DLD1 (cell line): Measurements from ENCODE around the gene ATP1A3.
"Not testable (repeated sequence)": the region's sequence is repeated elsewhere in the genome, so short reads cannot be mapped to it uniquely, and the experiment has no call there.

Experiments used
- in situ Hi-C: cut with HindIII; loops from 2 replicates; pipeline ENCODE4 v1.10.0; 2017; ENCODE audit warnings: low sequenced_read_pairs

The ATP1A3 gene

DNA sequence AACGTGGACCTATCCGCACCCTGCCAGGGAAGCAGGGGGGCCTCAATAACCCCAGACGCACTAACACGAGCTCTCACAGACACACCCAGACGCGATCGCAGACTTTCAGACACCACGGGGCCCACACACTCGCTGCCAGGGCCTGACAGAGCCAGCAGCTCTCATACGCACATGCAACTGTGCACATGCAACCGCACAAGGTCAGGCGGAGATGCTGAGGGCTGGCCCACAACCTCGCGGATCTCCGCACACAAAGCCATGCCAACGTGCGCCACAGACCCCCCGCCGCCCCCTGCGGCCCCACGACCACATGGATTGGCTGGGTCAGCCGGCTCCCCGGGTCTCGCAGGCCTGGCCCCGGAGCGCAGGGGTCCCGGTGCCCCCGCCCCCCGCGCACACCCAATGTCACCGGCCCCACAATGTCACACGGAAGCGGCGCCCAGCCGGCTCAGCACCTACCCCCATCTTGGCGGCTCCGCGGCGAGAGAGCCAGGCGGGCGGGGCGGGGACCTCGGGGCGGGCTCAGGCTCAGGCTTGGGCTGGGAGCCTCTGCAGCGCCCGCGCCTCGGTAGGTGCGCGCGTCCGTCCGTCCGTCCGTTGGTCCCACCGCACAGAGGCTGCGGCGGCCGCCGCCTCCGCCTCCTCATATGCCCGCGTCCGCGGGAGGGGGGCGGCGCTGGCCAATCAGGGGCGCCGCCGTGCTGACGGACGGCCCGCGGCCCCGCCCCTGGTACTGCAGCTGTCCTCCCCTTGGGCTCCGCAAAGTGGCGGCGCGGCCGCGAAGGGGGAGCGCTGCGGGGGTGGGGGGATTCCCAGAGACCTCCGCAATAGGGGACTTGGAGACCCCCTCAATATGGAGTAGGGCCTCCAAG lies at the start of gene ATP1A3:
ATP1A3 (minus strand) TSS at position 619 of the 872 bp plus-strand sequence; CDS start at position 465, 154 bp downstream.
- in situ Hi-C loops, result no loop called here

GRCh38 chr19:42042455-42043170 lies 48.6 kb upstream of the ATP1A3 start:
- in situ Hi-C loops, result no loop called here

- in situ Hi-C loops, result not testable (repeated sequence)
These were observed 46.5 kb upstream of the ATP1A3 start for GRCh38 chr19:42040491-42040890.

- in situ Hi-C loops, result no loop called here
These were observed 46.0 kb upstream of the ATP1A3 start for GRCh38 chr19:42040031-42040430.

DNA sequence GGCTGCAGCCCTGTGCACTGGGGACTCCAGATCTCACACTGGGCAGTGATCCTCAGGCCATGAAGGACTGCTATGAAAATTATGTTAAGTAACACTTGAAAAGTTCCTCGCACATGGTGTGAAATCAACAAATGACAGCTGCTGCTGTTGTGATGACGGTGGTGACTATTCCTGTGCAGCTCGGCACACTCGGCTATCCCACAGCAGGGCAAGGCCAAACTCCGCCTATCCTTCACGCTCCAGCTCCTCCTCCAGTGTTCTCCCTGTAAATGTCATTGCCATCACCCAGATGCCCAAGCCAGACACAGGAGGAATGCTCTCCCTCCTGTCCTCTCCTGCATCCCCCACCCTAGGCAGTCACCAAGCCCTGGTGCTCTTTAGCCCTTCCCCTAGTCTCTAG lies 44.6 kb upstream of the ATP1A3 start:
- in situ Hi-C loops, result no loop called here

DNA sequence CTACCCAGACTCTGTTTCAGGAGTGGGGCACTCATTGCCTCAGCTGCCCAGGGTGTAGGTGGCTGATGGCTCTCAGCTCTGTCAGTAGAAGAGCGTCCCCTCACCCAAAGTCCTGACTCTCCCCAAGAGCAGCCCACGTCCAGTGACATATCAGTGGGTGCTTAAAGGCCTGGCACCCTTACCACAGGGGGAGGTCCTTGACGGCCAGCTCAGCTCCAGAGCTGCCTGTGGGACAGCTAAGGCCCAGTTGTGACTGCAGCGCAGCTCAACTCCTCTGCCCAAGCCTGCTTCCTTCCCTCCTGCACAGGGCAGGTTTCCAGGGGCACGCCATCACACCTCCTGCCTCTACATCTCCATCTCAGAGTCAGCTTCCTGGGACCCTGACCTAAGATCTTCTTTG lies 43.6 kb upstream of the ATP1A3 start:
- in situ Hi-C loops, result no loop called here

DNA sequence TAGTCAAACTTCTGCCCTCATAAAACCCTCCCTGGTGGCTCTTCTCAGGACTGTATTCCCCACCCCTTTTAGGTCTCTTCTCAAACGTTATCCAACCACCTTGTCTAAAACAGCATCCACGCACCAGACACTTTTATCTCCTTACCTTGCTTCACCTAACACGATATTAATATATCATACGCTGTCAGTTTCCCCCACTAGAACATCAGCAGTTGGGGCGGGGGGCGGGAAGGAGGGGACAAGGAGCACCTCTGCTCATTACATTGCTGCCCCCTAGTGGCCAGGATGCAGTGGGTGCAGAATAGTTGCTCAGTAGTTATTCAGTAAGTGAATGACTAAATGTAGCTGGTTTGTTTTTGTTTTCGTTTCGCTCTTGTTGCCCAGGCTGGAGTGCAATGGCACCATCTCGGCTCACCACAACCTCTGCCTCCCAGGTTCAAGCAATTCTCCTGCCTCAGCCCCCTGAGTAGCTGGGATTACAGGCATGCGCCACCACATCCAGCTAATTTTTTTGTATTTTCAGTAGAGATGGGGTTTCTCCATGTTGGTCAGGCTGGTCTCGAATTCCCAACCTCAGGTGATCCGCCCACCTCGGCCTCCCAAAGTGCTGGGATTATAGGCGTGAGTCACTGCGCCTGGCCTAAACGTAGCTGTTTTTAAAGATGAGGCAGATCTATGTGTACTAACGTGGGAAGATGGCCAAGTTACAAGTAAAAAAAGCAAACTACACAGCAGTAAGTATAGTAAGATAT lies 40.8 kb upstream of the ATP1A3 start:
- in situ Hi-C loops, result not testable (repeated sequence)

- in situ Hi-C loops, result no loop called here
These were observed 39.4 kb upstream of the ATP1A3 start for GRCh38 chr19:42033413-42033812.

GRCh38 chr19:42032431-42032830 lies 38.4 kb upstream of the ATP1A3 start:
- in situ Hi-C loops, result no loop called here

- in situ Hi-C loops, result no loop called here
These were observed 36.8 kb upstream of the ATP1A3 start for GRCh38 chr19:42030645-42031440.

DNA sequence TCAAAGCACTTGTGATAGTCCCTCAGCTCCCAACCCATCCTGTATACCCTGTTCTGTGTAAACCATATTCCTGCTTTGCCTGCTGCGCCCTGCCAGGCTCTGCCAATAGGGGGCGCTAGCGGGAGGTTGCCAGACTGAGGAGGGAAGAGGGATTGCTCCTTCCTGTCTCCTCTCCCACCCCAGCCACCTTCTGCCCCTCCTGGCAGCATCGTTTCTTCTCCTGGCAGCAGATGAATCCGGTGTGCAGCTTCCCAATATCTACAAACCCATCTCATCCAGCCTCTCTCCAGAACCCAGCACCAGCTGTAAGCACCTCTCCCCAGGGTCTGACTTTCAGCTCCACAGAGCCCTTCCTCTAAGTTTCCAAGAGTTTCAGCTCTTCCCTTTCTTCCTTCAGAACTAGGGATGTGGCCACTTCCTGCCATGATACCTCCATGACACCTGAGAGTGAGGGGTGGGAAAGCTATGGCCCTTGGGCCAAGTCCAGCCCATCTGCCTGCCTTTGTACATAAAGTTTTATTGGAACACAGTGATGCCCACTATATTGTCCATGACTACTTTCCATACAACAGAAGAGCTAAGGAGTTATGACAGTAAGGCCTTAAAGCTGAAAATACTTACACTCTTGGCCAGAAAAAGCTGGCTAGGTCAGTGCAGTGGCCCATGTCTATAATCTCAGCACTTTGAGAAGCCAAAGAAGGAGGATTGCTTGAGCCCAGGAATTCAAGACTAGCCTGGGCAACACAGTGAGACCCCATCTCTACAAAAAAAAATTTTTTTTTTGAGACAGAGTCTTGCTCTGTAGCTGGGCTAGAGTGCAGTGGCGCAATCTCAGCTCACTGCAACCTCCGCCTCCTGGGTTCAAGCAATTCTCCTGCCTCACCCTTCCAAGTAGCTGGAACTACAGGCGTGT lies 34.5 kb upstream of the ATP1A3 start:
- in situ Hi-C loops, result no loop called here

DNA sequence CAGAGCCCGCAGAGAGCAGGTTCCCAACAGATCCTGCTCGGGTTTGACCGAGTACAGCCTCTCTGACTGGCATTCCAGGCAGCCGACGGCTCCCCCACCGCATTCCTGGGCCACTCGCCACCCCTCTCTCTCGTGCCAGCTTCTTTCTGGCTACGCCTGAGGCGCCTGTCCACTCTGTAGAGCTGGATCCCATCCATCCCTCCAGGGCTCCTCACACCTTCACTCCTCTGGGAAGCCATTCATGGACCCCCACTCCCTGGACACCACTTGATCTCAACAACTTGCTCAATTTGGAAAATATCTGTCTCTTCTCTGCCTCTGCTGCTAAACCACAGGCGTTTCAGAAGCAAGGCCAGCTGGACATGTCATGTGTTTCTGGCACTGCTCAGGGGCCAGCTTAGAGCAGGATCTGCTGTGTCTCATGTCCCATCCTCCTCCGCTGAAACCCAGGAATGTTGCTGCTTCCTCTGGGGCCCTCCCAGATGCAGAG lies 30.6 kb upstream of the ATP1A3 start:
- in situ Hi-C loops, result no loop called here

DNA sequence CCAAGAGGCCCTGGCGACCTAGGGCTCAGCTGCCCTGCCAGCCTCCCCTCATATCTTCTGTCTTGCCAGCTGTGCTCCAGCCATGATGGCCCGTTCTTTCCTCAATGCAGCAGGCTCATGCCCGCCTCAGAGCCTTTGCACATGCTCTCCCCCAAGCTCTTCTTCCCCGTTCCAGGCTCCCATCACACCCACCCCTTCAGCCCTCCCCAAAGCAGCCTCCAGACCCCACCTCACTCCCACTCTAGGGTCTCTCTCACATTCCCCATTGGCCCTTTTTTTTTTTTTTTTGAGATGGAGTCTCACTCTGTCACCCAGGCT lies 29.9 kb upstream of the ATP1A3 start:
- in situ Hi-C loops, result no loop called here

DNA sequence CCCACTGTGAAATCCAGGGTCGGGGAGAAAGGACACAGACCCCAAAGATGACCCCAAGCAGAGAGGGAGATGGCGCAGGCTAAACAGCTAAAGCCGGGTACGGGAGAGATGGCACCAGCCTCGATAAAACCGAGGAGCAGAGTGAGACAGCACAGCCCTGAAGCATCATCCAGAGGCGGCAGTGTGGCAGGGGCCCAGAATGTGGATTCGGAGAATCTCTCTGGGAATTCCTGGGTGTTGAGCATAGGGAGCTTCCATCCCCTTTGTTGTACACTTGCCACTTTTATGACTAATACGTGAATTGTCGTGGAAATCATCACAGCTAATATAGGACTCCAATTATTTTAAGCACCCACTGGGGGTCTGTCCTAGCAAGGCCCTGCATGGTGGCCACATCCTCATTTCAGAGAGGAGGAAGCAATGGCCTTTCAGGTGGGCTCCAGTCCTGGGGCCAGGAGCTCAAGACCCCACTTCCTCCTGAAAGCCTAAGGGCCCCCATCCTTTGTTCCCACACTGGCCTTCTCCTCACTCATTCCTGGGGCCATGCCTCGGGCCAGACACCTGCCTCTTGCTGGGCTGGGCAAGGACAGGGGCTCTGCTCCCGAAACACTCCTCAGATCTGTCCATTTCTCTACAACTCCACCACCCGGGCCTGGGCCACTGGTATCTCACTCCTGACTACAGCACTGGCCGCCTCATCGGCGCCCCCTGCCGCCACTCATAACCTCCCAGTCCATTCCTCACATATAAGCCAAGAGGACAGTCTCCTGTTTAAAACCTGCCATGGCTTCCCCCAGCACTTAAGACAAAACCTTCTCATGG lies 29.3 kb upstream of the ATP1A3 start:
- in situ Hi-C loops, result no loop called here

DNA sequence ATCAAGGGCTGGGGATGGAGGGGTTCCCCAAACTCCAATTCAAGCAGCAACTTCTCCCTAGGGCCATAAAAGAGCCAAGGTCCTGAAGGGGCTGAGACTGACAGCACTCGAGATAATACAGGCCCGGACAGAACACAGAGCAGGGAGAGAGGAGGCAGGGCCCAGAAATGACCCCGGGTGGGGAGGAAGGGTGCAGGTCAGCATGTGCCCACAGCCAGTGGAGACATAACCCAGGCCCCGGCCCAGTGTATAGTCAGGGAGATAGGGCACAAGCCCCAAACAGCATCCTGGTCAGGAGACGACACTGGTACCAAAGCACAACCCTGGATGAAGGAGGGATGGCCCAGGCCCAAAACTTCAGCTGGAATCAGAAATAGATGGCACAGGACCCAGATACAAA lies 28.6 kb upstream of the ATP1A3 start:
- in situ Hi-C loops, result no loop called here

GRCh38 chr19:42021185-42021584 lies 27.2 kb upstream of the ATP1A3 start:
- in situ Hi-C loops, result no loop called here

GRCh38 chr19:42018503-42019193 lies 24.6 kb upstream of the ATP1A3 start:
- in situ Hi-C loops, result no loop called here

- in situ Hi-C loops, result no loop called here
These were observed 23.0 kb upstream of the ATP1A3 start for GRCh38 chr19:42017040-42017439.
